Measurements from ENCODE around the gene NRN1L. TPM values are rescaled to one million over a fixed set of nuclear protein-coding genes. Genes with fewer than 3 reads are reported as not detected.

NRN1L gene
- total RNA-seq, 1 donor: not detected

- H3K9me3 ChIP-seq (ENCODE audit: low read depth, low read length): no peaks in the 10 kb centered on the region
- H4K20me1 ChIP-seq (ENCODE audit: insufficient read depth, low read length): peaks cover 33% of the 10 kb centered on the region
- H2AFZ ChIP-seq (ENCODE audit: low read length): no peak overlapping the region
- DNase-seq (ENCODE audit: insufficient read length, low spot score, missing footprints): peak; percentile 73
- peaks cover 58% of the 10 kb centered on the region for H3K36me3 ChIP-seq (ENCODE audit: insufficient read depth, low read length)
- H3K4me3 ChIP-seq (ENCODE audit: insufficient read depth, low read length): no peak overlapping the region
- no peaks in the 10 kb centered on the region for H3K27me3 ChIP-seq (ENCODE audit: insufficient read depth, low read length)
- H3K27ac ChIP-seq (ENCODE audit: low read depth, low read length): no peak overlapping the region
- H3K4me2 ChIP-seq (ENCODE audit: insufficient read depth, low read length): no peak overlapping the region
- peaks cover 58% of the 10 kb centered on the region for H3K79me2 ChIP-seq (ENCODE audit: insufficient read depth, low read length)
- peaks cover 19% of the 10 kb centered on the region for H3K4me1 ChIP-seq (ENCODE audit: insufficient read depth, low read length)
- TF ChIP-seq CTCF (IDR thresholded peaks at IDR 0.05; ENCODE audit: extremely low read depth, low read depth, low read length): no peak
Measured at GRCh38 chr16:67871256-67871655, 13.4 kb upstream of the NRN1L start.

DNA sequence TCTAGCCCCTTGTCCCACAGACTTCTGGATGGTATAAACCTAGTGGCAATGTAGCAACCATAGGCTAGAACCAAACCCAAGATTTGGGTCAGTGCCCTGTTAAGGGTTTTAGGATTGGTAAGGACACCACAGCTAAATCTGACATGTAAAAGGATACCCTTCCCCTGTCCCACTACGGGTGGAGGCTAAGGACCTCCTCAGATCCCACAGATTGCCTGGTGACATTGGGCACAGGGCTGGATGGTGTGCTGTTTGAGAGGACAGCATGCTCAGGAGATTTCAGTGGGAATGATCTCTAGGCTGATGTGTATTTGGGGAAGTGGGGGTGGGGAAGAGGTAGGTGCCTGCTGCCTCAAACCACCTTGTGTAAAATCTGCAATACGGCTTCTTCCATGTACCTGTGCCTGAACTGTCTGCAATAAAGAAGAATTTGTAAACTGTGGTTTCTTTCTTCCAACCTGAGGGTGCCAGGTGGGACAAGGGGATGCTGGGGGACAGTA lies 12.5 kb upstream of the NRN1L start:
- DNase-seq (ENCODE audit: insufficient read length, low spot score, missing footprints): peak; percentile 78
- Histone ChIP-seq H3K36me3 (ENCODE audit: insufficient read depth, low read length) (peaks cover 59% of the 10 kb centered on the region), H3K79me2 (ENCODE audit: insufficient read depth, low read length) (peaks cover 58% of the 10 kb centered on the region), H3K27me3 (ENCODE audit: insufficient read depth, low read length) (no peaks in the 10 kb centered on the region), H2AFZ (ENCODE audit: low read length) (peak overlapping the region; percentile 82), H3K4me1 (ENCODE audit: insufficient read depth, low read length) (peaks cover 19% of the 10 kb centered on the region), H3K9me3 (ENCODE audit: low read depth, low read length) (no peaks in the 10 kb centered on the region), H3K4me3 (ENCODE audit: insufficient read depth, low read length) (peak overlapping the region; percentile 96), H3K27ac (ENCODE audit: low read depth, low read length) (peak overlapping the region; percentile 86), H3K4me2 (ENCODE audit: insufficient read depth, low read length) (peak overlapping the region; percentile 94), H4K20me1 (ENCODE audit: insufficient read depth, low read length) (peaks cover 42% of the 10 kb centered on the region)
- no peak for TF ChIP-seq CTCF (IDR thresholded peaks at IDR 0.05; ENCODE audit: extremely low read depth, low read depth, low read length)

DNA sequence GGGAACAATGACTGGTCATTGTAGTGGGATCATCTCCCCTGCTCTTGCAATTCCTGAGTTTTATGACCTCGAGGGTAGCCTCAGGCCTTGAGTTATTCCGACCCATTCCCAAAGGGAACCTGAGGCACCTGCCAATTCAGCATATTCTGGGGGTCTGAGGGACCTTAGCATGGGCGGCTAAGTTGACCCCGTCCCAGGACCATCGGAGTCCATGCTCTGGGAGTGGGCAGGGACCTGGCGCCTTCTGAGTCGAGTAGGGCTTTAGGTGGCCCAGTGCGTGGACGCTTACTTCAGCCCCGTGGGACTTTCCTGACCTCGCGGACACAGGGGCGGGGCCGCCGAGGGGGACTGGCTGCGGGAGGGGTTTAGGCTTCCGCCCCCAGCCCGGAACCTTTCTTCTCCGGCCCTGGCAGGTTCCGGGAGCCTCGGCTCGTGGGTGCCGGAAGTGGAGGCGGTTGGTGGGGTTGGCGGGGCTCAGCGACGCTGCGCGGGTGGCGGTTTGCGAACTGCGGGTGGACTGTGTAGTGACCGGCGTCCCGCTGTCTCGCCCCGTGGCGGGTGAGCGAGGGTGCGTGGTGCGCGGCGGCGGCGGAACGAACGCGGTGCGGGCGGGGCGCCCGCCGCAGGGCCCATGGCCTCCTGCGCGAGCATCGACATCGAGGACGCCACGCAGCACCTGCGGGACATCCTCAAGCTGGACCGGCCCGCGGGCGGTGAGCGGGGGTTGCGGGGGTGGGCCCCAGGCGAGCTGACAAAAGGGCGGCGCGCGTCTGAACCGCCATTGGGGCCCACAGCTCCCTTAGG lies 11.9 kb upstream of the NRN1L start, which contains the start of gene EDC4:
Gene EDC4, plus strand, starts transcription at position 422 of the 804 bp plus-strand sequence. Its CDS starts 210 bp downstream, at position 632.
- Histone ChIP-seq H3K79me2 (ENCODE audit: insufficient read depth, low read length) (peaks cover 58% of the 10 kb centered on the region), H3K4me1 (ENCODE audit: insufficient read depth, low read length) (peaks cover 19% of the 10 kb centered on the region), H3K4me3 (ENCODE audit: insufficient read depth, low read length) (peak within 1 kb of the TSS; percentile 96), H2AFZ (ENCODE audit: low read length) (peak within 1 kb of the TSS; percentile 82), H3K36me3 (ENCODE audit: insufficient read depth, low read length) (peaks cover 59% of the 10 kb centered on the region), H3K4me2 (ENCODE audit: insufficient read depth, low read length) (peak within 1 kb of the TSS; percentile 94), H3K9me3 (ENCODE audit: low read depth, low read length) (no peaks in the 10 kb centered on the region), H4K20me1 (ENCODE audit: insufficient read depth, low read length) (peaks cover 42% of the 10 kb centered on the region), H3K27me3 (ENCODE audit: insufficient read depth, low read length) (no peaks in the 10 kb centered on the region), H3K27ac (ENCODE audit: low read depth, low read length) (peak within 1 kb of the TSS; percentile 86)
- TF ChIP-seq CTCF (IDR thresholded peaks at IDR 0.05; ENCODE audit: extremely low read depth, low read depth, low read length): no peak
- peak; percentile 98 for DNase-seq (ENCODE audit: insufficient read length, low spot score, missing footprints)

Measured in osteoblast (primary cell).